Stomach (tissue), 4 donors: Measurements from ENCODE around the gene PMM2.

Experiments used
- EP300 ChIP-seq: sonication (generic); formaldehyde crosslinking; IDR thresholded peaks from one replicate; pipeline ENCODE4 v1.6.1; 2017; ENCODE audit warnings: antibody characterized with exemption
- POLR2A ChIP-seq, 4 donors: fragments of 450-650 bp; IDR thresholded peaks; one replicate each; pipeline ENCODE4 v1.6.1; 2016; ENCODE audit warnings: antibody characterized with exemption in 4 of 4, control low read depth in 2 of 4, mild to moderate bottlenecking in 1 of 4, moderate library complexity in 1 of 4
- TF ChIP-seq, protein P1 (sequence below), 7 experiments: fragments of 450-650 bp in 4 of 7; fragments of 200-600 bp in 3 of 7; sonication (generic) in 3 of 7; IDR thresholded peaks; one replicate each; pipeline ENCODE4 v1.5.1; 2016 to 2019; ENCODE audit warnings: antibody characterized with exemption in 7 of 7, control low read depth in 2 of 7, mild to moderate bottlenecking in 1 of 7

DNA sequence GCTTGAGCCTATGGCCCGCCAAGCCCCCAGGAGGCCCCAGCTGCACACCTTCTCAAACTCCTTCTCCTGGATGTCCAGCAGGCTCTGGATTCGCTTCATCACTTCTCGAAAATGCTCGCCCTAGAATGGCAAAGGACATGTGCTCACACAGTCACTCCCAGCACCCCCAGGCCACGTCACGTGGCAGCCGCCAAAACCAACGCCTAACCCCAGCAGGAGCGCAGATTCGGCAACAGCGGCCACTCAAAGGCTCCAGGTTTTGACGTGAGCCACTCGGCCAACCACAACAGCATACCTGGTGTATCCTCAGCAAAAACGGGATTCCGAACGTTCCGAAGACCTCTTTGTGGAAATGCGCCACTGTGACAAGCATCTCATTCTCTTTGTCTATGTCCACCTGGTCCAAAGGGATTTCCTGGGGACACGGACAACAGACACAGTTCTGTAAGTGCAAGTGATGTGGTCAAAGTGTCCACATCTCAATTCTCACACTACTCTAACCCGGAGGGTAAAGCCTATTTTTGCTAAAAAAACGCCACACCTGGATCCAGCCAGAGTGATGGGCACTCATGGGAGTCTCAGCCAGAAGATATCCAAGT is 97.2 kb downstream of the PMM2 start:
- TF ChIP-seq, protein P1, sequence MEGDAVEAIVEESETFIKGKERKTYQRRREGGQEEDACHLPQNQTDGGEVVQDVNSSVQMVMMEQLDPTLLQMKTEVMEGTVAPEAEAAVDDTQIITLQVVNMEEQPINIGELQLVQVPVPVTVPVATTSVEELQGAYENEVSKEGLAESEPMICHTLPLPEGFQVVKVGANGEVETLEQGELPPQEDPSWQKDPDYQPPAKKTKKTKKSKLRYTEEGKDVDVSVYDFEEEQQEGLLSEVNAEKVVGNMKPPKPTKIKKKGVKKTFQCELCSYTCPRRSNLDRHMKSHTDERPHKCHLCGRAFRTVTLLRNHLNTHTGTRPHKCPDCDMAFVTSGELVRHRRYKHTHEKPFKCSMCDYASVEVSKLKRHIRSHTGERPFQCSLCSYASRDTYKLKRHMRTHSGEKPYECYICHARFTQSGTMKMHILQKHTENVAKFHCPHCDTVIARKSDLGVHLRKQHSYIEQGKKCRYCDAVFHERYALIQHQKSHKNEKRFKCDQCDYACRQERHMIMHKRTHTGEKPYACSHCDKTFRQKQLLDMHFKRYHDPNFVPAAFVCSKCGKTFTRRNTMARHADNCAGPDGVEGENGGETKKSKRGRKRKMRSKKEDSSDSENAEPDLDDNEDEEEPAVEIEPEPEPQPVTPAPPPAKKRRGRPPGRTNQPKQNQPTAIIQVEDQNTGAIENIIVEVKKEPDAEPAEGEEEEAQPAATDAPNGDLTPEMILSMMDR (IDR thresholded peaks at IDR 0.05) = no peak
- TF ChIP-seq EP300 (no peak), POLR2A (IDR thresholded peaks at IDR 0.05) (no peak)
